ENCODE results near the gene FHAD1. TPM values are rescaled to one million over a fixed set of nuclear protein-coding genes. Genes with fewer than 3 reads are reported as not detected.

Gene FHAD1
- total RNA-seq, 2 experiments from 2014 or later: not detected

GRCh38 chr1:15286452-15286851 lies 39.4 kb downstream of the FHAD1 start:
- Histone ChIP-seq H2AFZ (ENCODE audit: low read length) (no peak overlapping the region), H4K20me1 (ENCODE audit: insufficient read depth, low read length) (no peaks in the 10 kb centered on the region), H3K36me3 (ENCODE audit: insufficient read depth, low read length) (no peaks in the 10 kb centered on the region), H3K9me3 (ENCODE audit: low read length) (no peaks in the 10 kb centered on the region), H3K27ac (ENCODE audit: low read depth, low read length, poor library complexity, severe bottlenecking) (no peak overlapping the region), H3K4me3 (ENCODE audit: low read depth, low read length, poor library complexity, severe bottlenecking) (no peak overlapping the region), H3K4me1 (ENCODE audit: insufficient read depth, low read length, poor library complexity, severe bottlenecking) (no peaks in the 10 kb centered on the region), H3K9me2 (ENCODE audit: insufficient read depth, low read length) (no peaks in the 10 kb centered on the region), H3K4me2 (ENCODE audit: low read length) (no peak overlapping the region), H3K79me2 (ENCODE audit: insufficient read depth, low read depth, low read length) (no peaks in the 10 kb centered on the region)
- ChIA-PET POLR2A (no interaction called here), CTCF (ENCODE audit: unreplicated experiment) (no interaction called here)
- no TSS peak for BruUV-seq (replicated peaks)
- no peak for DNase-seq (ENCODE audit: low spot score)
- TF ChIP-seq CTCF (conservative IDR thresholded peaks at IDR 0.05; ENCODE audit: low read length) (no peak), EZH2phosphoT487 (IDR thresholded peaks at IDR 0.05; ENCODE audit: borderline replicate concordance, low read depth, low read length) (no peak)
- intact Hi-C loops (cut with micrococcal nuclease; ENCODE audit: unreplicated experiment): no loop called here

GRCh38 chr1:15287035-15287979 lies 40.3 kb downstream of the FHAD1 start:
- intact Hi-C loops (cut with micrococcal nuclease; ENCODE audit: unreplicated experiment): no loop called here
- BruUV-seq (replicated peaks): no TSS peak

More at GRCh38 chr1:15287035-15287979, 40.3 kb downstream of the FHAD1 start:
- H2AFZ ChIP-seq (ENCODE audit: low read length): no peak overlapping the region
- no peaks in the 10 kb centered on the region for H3K4me1 ChIP-seq (ENCODE audit: insufficient read depth, low read length, poor library complexity, severe bottlenecking)
- no peak overlapping the region for H3K27ac ChIP-seq (ENCODE audit: low read depth, low read length, poor library complexity, severe bottlenecking)
- no peaks in the 10 kb centered on the region for H4K20me1 ChIP-seq (ENCODE audit: insufficient read depth, low read length)
- CTCF ChIA-PET (ENCODE audit: unreplicated experiment): no interaction called here
- H3K4me3 ChIP-seq (ENCODE audit: low read depth, low read length, poor library complexity, severe bottlenecking): no peak overlapping the region
- POLR2A ChIA-PET: no interaction called here
- DNase-seq (ENCODE audit: low spot score): no peak
- no peak overlapping the region for H3K4me2 ChIP-seq (ENCODE audit: low read length)
- no peaks in the 10 kb centered on the region for H3K9me2 ChIP-seq (ENCODE audit: insufficient read depth, low read length)
- TF ChIP-seq EZH2phosphoT487 (IDR thresholded peaks at IDR 0.05; ENCODE audit: borderline replicate concordance, low read depth, low read length) (no peak), CTCF (conservative IDR thresholded peaks at IDR 0.05; ENCODE audit: low read length) (no peak)
- no peaks in the 10 kb centered on the region for H3K36me3 ChIP-seq (ENCODE audit: insufficient read depth, low read length)
- no peaks in the 10 kb centered on the region for H3K79me2 ChIP-seq (ENCODE audit: insufficient read depth, low read depth, low read length)
- no peaks in the 10 kb centered on the region for H3K9me3 ChIP-seq (ENCODE audit: low read length)
